Measurements from ENCODE around the gene HMX1.

The HMX1 gene

DNA sequence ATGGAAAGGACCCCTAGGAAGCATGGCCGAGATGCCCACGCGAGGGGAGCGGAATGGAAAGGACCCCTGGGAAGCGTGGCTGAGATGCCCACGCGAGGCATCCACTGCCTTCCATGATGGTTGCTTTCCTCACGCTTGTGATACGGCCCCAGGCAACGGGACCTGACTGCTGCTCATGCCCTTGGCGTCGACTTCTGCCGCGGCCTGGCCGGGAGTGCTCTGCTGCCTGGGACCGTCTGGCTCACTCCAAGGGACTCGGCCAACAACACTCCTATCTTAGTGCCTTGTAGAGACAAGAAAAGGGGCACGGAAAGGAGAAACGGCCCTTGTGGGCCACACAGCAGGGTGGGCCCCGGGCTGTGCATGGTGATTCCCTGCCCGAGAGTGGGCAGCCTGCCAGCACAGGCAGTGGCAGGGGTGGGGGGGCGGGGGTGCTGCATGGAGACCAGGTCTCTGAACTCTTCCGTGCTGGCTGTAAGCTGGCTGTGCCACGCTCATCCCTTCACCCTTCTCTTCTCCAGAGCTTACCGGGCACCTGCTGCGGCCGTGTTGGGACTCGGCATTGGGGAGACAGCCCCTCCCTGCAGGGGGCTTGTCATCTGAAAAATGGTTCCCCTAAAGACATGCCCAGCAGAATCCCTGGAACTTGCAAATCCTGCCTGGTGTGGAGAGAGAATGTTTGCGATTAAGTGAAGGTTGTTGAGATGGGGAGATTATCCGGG is 38.6 kb upstream of the HMX1 start:
- no peak for DNase-seq (ENCODE audit: low spot score)

DNA sequence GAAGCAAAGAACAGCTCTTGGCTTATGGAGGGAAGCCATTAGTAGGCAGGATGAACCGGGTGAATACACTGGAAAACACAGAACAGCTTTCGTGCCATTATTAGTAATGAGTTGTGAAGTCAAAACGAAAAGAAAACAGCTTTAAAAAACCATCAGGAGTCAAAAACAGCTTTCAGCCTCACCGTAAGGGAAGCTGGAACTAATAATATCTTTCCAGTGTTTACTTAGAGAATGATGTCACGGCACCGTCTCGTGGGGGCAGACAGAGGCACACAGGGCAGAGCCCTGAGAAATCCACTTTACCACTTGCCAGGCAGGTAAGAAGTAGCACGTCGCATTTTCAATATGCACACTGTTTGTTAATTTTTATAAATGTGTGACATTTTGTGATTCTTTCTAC is 37.9 kb upstream of the HMX1 start:
- DNase-seq (ENCODE audit: low spot score) = no peak

DNA sequence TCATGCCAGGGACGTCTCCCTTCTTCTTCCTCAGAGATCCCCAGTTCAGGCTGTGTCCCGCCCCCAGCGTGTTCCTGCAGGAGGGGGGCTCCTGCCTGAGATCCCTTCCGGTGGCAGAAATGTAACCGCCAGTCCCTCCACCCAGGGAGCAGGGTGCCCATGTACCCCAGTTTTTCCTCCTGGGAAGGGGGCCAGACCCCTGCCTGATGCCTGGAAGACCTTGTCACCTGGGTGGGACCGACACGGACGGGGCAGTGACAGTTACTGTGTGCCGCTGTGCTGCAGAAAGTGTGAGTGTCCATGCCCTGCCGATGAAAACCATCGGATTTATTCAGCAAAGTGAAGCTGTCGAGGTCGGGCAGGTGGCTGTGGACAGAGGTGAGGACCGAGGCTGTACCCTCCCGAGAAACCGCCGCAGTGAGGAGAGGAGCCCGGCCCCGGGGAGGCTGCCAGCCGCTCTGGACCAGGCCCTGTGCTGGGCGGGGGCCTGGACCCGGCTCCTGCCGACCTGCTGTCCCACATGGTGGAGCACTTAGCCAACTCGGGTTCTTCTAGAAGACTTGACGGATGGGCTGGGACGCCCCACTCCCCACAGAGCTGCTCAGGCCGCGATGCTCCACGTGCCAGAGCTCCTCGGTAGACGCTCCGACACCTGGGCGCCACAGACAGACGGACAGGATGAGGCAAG is 36.7 kb upstream of the HMX1 start:
- DNase-seq (ENCODE audit: low spot score) = no peak

DNA sequence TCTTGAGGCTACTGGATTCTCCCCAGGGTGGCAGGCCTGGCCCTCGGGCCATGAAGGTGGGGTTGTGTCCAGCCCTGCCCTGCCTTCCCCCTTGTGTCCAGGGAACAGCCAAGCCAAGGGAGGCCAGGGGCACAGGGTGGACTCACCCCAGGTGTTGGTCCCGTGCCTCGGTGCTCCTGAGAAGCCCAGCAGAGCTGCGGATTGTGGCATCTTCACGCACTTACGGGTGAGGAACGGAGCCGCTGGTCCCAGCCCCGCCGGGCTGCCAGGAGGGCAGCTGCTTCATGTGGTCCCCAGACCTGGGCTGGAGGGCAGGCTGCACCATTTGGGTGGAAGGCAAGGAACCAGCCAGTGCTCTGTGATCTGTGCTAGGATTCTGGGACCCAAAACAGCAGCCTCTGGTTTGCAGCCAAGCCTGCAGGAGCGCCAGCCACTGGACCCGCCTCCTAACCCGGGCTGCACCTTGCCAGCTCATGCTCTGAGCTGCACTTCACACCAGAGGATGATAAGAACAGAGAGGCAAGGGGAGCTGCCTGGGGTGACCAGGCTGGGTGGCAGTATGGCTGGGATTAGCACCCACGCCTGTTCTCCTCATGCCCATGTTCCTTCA is 36.1 kb upstream of the HMX1 start:
- no peak for DNase-seq (ENCODE audit: low spot score)

DNA sequence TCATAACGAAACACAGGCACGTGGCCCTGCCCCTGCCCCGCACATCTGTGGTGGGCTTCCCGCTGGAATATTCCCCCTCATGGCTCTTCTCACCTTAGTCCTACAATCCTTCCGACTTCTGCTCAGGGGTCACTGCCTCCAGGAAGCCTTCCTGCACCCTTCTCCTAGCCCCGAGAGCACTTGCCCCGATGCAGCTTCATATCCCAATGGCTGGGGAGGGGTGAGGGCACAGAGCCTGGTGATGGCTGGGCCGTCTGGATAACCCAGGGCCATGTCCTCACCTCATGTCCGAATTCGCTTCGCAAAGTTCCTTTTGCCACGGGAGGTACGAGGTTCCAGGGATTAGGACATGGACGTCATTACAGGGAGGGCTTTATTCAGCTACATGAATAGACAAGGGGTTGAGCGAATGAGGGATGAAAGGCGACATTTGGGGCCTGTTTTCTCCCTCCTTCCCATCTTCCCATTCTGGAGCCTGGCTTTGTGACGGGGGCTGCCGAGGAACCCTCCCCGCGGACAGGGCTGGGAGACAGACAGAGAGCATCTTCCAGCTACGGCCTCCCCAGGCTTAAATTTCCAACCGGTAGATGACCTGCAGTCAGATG is 35.5 kb upstream of the HMX1 start:
- no peak for DNase-seq (ENCODE audit: low spot score)

DNA sequence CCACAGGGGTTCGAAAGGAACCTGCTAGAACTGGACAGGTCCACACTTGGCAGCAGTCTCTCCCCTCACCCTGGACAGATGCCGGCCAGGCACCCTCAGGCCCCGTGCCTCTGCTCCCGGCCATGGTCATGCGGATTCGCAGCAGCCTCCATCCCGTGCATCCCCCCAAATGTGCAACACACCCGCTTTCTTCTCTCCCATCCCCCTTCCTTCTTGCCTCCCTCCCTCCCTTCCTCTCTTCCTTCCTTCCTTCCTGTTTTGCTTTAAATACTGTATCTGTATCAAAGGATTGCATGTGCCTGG is 35.0 kb upstream of the HMX1 start:
- DNase-seq (ENCODE audit: low spot score) = no peak

DNA sequence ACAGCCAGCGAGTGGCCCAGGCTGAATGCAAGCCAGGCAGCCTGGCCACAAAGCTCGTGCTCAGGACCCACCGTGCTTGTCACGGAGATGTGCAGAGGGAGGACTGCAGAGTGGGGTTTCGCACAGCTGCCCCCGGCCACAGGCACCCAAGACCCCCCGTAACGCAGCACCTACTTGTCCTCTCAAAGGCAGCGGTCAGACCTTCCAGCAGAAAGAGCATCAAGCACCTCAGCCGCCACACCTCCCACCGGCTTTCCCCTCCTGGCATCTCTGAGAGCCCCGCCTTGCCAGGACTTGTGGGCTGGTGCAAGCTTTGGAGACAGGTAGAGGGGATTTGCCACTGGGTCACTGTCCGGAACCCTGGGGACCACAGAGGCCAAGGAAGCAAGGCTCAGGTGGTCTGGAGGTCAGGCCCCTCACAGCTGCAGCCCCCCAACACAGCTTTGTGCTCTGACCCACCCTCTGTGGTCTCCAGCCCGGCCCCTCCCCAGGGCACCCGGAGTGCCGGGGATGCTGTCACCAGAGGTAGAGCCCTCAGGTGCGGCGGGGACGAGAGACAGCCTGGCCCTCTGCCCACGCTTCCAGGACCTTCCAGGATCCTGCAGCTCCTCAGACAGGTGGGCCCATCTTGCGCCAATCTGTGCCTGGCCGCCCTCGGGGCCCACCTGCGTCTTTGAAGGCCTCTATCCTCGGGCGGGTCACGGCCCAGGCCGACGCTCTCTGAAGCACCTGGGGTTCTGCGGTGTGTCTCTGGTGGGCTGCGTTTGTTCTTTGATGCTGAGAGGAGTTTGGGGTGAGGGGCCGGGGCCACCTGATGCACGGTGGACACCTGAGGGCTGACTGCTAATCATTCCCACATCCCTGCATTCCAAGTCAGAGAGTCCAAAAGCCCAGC is 34.4 kb upstream of the HMX1 start:
- no peak for DNase-seq (ENCODE audit: low spot score)

DNA sequence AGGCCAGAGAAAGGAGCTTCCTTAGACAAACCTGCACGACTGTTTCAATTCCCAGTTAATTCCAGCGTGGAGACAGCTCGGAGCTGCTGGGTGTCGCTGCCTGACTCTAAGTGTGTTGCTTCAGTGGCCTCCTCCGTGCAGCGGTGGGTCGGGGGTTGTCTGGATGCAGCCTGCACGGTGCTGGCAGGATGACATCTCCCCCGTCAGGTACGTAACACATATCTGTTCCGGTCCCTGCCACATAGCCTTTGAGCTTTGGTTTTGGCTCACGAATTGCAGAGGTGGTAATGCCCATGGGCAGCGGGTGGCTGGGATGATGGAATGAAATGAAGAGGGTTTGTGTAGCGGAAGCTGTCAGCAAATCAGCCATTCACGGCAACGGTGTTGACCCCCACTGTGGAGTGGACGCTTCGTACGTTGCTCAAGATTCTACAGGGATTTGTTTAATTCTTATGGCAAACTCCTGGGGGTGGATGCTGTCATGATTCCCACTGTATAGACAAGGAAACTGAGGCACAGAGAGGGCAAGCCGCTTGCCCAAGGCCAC is 33.7 kb upstream of the HMX1 start:
- no peak for DNase-seq (ENCODE audit: low spot score)

DNA sequence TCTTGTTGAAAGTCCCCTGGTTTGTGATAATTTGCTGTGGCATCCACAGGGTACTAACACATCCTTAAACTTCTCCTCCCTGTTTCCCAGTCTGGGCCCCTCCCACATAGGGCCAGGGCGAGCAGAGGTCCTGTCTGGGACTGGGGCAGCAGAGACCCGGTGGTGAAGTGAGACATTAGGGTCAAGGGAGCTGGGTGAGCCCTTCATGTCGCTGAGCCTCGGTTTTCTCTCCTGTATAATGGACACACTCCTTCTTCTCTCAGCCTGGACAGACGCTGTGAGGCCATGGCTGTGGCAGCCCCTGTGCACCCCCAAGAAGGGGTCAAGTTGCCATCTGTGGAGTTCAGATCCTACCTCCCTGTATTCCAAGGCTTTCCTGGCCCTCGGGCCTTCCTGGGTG is 33.0 kb upstream of the HMX1 start:
- no peak for DNase-seq (ENCODE audit: low spot score)

DNA sequence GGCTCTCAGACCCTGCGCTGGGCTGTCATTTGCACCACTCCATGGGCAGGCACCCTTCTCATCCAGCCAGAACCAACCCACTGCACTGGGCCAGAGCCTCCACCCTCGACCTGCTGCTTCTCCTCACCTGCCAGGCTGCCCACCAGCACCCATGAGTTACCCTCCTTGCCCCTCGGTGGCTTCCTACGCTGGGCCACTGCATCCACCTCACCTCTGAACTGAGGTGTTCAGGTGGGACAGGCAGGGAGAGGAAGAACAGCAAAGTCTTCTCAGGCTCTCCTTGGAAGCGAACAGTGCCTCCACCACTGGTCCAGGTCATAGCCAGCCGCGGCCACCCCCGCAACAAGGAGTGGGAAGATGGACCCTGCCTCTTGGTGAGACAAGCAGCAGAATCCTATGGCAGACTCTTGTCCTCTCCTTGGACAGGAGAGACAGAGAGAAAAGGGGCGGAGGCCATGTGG is 32.4 kb upstream of the HMX1 start:
- no peak for DNase-seq (ENCODE audit: low spot score)

DNA sequence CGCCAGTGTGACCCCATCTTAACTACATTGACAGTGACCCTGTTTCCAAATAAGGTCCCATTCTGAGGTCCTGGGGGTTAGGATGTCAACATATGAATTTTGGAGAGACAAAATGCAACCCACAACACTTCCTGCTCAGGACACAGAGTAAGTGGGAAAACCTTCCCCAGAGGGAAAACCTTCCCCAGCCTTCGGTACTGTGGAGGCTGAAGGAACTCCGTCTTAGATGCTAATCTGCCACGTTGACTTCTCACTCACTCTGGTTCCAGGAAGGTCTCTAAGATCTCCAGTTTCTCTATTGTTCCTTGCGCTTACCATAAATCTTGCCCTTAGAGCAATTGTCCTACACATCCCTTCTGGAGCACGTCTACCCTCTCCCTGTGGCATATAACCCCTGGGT is 29.7 kb upstream of the HMX1 start:
- DNase-seq (ENCODE audit: low spot score) = no peak

DNA sequence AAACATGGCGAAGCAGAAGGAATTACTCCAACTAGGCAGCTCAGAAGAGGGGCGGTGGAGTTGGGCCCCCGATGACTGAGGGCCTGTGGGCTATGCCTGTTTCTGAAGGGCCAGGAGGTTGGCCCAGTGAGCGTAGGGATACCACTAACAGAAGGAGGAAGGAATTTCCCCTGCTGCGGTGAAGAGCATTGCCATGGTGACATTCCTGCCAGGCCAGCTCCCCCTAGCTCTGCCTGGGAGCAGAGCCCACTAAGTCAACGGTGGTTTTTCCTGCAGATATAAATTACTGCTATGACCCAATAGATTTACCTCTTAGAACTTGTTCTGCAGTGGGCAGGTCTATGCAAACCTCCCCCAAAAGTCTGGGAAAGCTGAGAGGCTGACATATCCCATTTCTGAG is 28.9 kb upstream of the HMX1 start:
- DNase-seq (ENCODE audit: low spot score) = no peak

DNA sequence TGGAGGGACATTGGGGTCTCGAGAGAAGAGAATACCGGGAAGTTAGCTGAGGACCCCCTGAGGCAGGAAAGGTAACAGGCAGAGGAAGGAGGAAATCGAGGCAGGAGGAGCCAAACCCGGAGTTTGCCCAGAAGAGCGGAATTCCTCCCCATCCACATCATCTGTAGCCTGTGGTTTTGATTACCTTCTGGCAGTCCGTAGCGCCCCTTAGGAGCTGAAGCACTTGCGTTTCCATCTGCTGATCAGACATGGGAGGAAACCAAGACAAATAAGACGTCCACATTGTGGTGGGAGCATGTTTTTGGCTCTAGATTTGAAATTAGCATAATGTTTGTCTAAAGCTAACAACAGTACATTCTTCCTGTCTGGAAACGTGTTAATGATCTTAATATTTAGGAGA is 26.8 kb upstream of the HMX1 start:
- DNase-seq (ENCODE audit: low spot score) = no peak

DNA sequence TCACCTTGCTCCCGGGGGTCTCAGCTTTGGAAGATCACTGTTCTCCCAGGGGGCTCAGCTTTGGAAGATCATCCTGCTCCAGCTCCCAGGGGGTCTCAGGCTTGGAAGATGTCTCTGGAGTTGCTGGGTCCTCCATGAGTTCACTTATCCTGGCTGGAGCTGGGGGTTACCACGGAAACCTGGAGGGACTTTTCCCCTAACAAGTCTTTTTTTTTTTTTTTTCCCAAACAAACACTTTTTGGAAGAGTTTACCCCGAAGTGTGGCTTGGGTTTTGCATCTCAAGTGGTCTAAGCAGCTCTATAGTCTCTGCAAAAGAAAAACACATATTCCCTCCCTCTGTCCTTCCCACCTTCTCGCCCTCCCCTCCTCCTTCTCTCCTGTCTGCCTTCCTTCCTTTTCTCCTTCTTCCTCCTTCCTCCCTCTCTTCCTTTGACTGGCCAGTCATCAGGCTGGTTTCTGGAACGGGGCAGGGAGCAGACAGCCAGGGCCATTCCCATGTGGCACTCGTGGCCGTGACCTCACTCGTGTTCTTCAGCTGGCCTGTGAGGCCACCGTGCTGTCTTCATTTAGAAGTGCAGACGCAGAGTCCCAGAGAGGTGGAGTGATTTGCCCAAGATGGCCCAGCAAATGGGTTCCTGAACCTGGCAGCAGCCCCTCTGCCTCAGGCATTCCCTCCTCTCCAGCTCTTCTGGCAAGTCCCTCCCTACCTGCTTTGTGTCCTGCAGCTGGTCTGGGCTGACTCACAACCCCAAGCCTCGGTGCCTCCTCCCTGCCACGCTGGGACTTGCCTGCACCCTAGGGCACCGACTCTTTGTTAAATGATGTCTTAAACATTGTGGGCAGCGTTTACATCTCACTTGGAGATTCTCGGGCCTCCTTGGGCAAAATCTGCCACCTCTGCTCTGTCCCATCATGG is 25.9 kb upstream of the HMX1 start:
- DNase-seq (ENCODE audit: low spot score) = no peak

DNA sequence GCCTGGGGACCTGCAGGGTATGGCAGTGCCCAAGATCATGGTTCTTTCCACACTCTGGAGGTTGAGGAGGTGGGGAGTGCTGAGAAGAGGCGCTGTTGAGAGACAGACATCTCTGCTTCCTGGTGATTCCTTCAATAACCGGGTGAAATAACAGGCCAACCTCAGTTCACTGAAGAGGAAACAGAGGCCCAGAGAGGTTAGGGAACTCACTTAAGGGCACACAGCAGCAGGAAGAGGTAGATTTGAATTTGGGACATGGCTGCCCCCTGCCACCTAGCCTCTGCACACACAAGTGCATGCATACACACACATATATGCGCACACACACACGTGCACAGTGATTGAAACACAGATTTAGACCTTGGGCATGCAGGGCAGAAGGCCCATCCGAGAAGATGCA is 24.9 kb upstream of the HMX1 start:
- no peak for DNase-seq (ENCODE audit: low spot score)

DNA sequence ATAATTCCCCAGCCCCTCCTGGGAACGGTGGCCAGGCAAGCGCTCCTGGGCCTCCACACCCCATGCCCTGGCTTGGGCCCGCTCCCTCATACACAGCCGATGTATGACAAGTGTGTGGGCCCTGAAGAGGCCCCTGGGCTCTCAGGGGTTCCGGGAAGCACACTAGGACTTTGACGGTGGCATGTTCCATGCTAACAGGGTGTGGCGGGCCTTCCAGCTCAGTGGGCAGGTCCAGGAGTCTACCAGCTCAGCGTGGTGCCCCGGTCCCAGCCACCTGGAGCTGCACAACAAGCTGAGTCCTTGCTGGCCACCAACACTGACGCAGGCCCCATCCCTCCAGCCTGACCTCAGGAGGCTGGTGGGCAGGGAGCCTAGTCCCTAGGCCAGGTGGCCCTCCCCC is 24.4 kb upstream of the HMX1 start:
- no peak for DNase-seq (ENCODE audit: low spot score)

DNA sequence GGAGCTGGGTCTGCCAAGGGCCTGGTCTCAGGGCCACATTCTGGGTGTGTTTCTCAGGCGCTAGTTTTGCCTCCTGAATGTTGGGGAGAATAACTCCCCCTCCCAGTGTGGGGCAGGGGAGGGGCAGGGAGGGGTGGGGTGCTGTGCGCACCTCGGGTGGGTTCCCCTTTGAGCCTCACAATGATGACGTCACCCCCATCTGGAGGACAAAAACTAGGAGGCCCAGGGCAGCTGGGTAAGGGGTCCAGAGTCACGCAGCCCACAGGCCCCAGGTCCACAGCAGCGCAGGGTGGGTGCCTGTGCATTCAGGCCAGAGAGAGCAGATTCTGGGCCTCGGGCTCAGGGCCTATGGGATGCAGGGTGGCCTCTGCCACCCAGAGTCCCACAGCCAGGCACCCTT is 23.7 kb upstream of the HMX1 start:
- DNase-seq (ENCODE audit: low spot score) = no peak

DNA sequence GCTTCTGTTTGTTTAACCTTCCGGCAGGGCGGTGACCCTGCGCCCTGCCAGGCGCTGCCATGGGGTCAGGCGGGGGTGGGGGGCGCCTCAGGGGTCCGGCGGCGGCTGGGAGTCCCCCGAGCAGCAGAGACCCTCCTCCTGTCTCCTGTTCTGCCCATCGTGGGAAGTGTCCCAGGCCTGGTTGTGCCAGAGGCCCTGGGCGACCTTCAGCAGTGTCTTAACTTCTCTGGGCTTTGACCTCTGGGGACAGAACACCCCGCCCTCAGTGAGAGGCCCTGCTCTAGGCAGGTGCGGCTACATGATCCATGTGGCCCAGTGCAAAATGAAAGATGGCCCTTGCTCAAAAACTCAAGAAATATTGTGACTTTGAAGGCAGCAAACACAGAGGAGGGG is 22.8 kb upstream of the HMX1 start:
- no peak for DNase-seq (ENCODE audit: low spot score)

DNA sequence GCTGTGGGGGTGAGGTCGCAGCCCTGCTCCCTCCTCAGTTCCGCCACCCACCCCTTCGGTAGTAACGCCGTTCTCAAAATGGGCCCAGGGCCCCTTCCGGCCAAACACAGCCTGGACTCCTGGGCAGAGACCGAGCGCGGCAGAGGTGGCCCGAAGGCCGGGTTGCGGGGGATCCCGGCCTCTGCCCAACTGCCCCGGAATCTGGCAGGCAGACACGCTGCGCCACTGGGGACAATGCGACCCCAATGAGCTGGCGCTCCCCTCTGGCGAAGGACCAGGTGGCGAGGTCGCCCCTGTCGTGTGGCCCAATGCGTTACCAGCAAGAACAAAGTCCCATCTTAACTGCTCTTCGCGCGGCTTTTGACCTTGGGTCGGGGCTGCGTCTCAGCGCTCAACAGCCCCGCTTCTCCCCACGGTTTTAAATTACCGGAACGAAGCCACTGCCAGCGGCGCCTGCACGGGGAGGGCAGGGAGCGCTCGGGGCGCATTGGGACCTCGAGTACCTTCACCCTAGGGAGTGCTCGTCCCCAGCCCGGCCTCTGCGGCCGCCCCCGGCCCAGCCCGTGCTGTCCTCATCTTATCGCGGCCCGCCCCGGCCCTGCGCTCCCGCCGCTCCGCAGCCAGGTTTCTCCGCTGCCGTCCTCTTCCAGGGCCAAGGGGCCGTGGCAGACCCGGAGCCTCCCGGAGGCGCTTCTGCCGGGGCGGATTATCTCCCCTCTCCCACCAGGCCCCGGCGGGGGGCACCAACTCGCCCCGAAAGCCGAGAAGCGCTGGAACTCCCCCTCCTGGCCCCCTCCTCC is 22.2 kb upstream of the HMX1 start:
- DNase-seq (ENCODE audit: low spot score) = no peak

DNA sequence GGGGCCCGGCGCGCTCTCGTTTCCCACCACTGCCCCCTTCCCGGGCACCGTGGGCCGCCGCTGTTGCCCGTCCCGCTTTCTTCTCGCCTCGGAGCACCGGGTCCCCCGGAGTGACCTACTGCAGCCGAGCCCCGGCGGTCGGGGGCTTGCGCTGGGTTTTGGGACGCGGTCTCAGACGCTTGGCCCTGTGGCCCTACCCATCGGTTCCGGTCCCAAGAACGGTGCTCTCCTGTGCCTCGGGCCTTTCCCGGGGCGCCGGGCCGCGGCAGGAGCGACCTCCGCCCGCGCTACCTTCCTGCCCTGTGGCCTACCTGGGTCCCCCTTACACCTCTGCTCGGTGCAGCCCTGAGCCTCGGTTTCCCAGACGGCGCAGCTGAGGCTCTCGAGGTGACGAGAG is 21.6 kb upstream of the HMX1 start:
- no peak for DNase-seq (ENCODE audit: low spot score)

All from SK-N-DZ (cell line).